Measurements from ENCODE around the gene ARHGEF33.
A peak's percentile ranks its signal among the peaks of the same experiment; 100 is the strongest.

Gene ARHGEF33

GRCh38 chr2:38943784-38944183 lies 54.1 kb downstream of the ARHGEF33 start:
- Histone ChIP-seq H3K9me3 (ENCODE audit: control insufficient read depth in 1 of 2, low read length in 2 of 2) (no peaks in the 10 kb centered on the region), H3K4me3 (ENCODE audit: low read depth in 1 of 2, low read length in 2 of 2) (no peak overlapping the region), H3K4me1 (ENCODE audit: control insufficient read depth in 1 of 2, insufficient read depth in 2 of 2, low read length in 2 of 2) (no peaks in the 10 kb centered on the region), H3K36me3 (ENCODE audit: control insufficient read depth in 1 of 2, insufficient read depth in 2 of 2, low read length in 2 of 2) (no peaks in the 10 kb centered on the region), H3K27me3 (ENCODE audit: low read depth, low read length) (no peaks in the 10 kb centered on the region), H3K27ac (ENCODE audit: low read length) (no peak overlapping the region)

- Histone ChIP-seq H3K4me3 (ENCODE audit: low read depth in 1 of 2, low read length in 2 of 2) (no peak overlapping the region), H3K36me3 (ENCODE audit: control insufficient read depth in 1 of 2, insufficient read depth in 2 of 2, low read length in 2 of 2) (no peaks in the 10 kb centered on the region), H3K27me3 (ENCODE audit: low read depth, low read length) (no peaks in the 10 kb centered on the region), H3K9me3 (ENCODE audit: control insufficient read depth in 1 of 2, low read length in 2 of 2) (no peaks in the 10 kb centered on the region), H3K4me1 (ENCODE audit: control insufficient read depth in 1 of 2, insufficient read depth in 2 of 2, low read length in 2 of 2) (no peaks in the 10 kb centered on the region), H3K27ac (ENCODE audit: low read length) (no peak overlapping the region)
Measured at GRCh38 chr2:38945372-38945771, 55.7 kb downstream of the ARHGEF33 start.

GRCh38 chr2:38945911-38946310 lies 56.2 kb downstream of the ARHGEF33 start:
- Histone ChIP-seq H3K27me3 (ENCODE audit: low read depth, low read length) (no peaks in the 10 kb centered on the region), H3K4me1 (ENCODE audit: control insufficient read depth in 1 of 2, insufficient read depth in 2 of 2, low read length in 2 of 2) (no peaks in the 10 kb centered on the region), H3K27ac (ENCODE audit: low read length) (no peak overlapping the region), H3K36me3 (ENCODE audit: control insufficient read depth in 1 of 2, insufficient read depth in 2 of 2, low read length in 2 of 2) (no peaks in the 10 kb centered on the region), H3K9me3 (ENCODE audit: control insufficient read depth in 1 of 2, low read length in 2 of 2) (no peaks in the 10 kb centered on the region), H3K4me3 (ENCODE audit: low read depth in 1 of 2, low read length in 2 of 2) (no peak overlapping the region)

GRCh38 chr2:38947241-38948239 lies 57.9 kb downstream of the ARHGEF33 start:
- no peaks in the 10 kb centered on the region for H3K27me3 ChIP-seq (ENCODE audit: low read depth, low read length)
- no peaks in the 10 kb centered on the region for H3K4me1 ChIP-seq (ENCODE audit: control insufficient read depth in 1 of 2, insufficient read depth in 2 of 2, low read length in 2 of 2)
- no peaks in the 10 kb centered on the region for H3K36me3 ChIP-seq (ENCODE audit: control insufficient read depth in 1 of 2, insufficient read depth in 2 of 2, low read length in 2 of 2)
- H3K4me3 ChIP-seq (ENCODE audit: low read depth in 1 of 2, low read length in 2 of 2), result no peak overlapping the region
- no peak overlapping the region for H3K27ac ChIP-seq (ENCODE audit: low read length)
- no peaks in the 10 kb centered on the region for H3K9me3 ChIP-seq (ENCODE audit: control insufficient read depth in 1 of 2, low read length in 2 of 2)

- Histone ChIP-seq H3K27me3 (ENCODE audit: low read depth, low read length) (no peaks in the 10 kb centered on the region), H3K9me3 (ENCODE audit: control insufficient read depth in 1 of 2, low read length in 2 of 2) (no peaks in the 10 kb centered on the region), H3K4me1 (ENCODE audit: control insufficient read depth in 1 of 2, insufficient read depth in 2 of 2, low read length in 2 of 2) (no peaks in the 10 kb centered on the region), H3K4me3 (ENCODE audit: low read depth in 1 of 2, low read length in 2 of 2) (no peak overlapping the region), H3K27ac (ENCODE audit: low read length) (no peak overlapping the region), H3K36me3 (ENCODE audit: control insufficient read depth in 1 of 2, insufficient read depth in 2 of 2, low read length in 2 of 2) (no peaks in the 10 kb centered on the region)
Measured at GRCh38 chr2:38948387-38948882, 58.8 kb downstream of the ARHGEF33 start.

GRCh38 chr2:38948995-38949394 lies 59.3 kb downstream of the ARHGEF33 start:
- Histone ChIP-seq H3K27ac (ENCODE audit: low read length) (no peak overlapping the region), H3K27me3 (ENCODE audit: low read depth, low read length) (no peaks in the 10 kb centered on the region), H3K4me3 (ENCODE audit: low read depth in 1 of 2, low read length in 2 of 2) (no peak overlapping the region), H3K36me3 (ENCODE audit: control insufficient read depth in 1 of 2, insufficient read depth in 2 of 2, low read length in 2 of 2) (no peaks in the 10 kb centered on the region), H3K4me1 (ENCODE audit: control insufficient read depth in 1 of 2, insufficient read depth in 2 of 2, low read length in 2 of 2) (no peaks in the 10 kb centered on the region), H3K9me3 (ENCODE audit: control insufficient read depth in 1 of 2, low read length in 2 of 2) (no peaks in the 10 kb centered on the region)

- H3K4me1 ChIP-seq (ENCODE audit: control insufficient read depth in 1 of 2, insufficient read depth in 2 of 2, low read length in 2 of 2), result no peaks in the 10 kb centered on the region
- H3K27me3 ChIP-seq (ENCODE audit: low read depth, low read length), result no peaks in the 10 kb centered on the region
- H3K4me3 ChIP-seq (ENCODE audit: low read depth in 1 of 2, low read length in 2 of 2), result no peak overlapping the region
- no peaks in the 10 kb centered on the region for H3K36me3 ChIP-seq (ENCODE audit: control insufficient read depth in 1 of 2, insufficient read depth in 2 of 2, low read length in 2 of 2)
- H3K9me3 ChIP-seq (ENCODE audit: control insufficient read depth in 1 of 2, low read length in 2 of 2), result no peaks in the 10 kb centered on the region
- H3K27ac ChIP-seq (ENCODE audit: low read length), result no peak overlapping the region
Measured at GRCh38 chr2:38951766-38952165, 62.1 kb downstream of the ARHGEF33 start.

GRCh38 chr2:38957972-38958371 lies 68.3 kb downstream of the ARHGEF33 start:
- no peaks in the 10 kb centered on the region for H3K4me1 ChIP-seq (ENCODE audit: control insufficient read depth in 1 of 2, insufficient read depth in 2 of 2, low read length in 2 of 2)
- no peak overlapping the region for H3K27ac ChIP-seq (ENCODE audit: low read length)
- H3K27me3 ChIP-seq (ENCODE audit: low read depth, low read length), result no peaks in the 10 kb centered on the region
- H3K4me3 ChIP-seq (ENCODE audit: low read depth in 1 of 2, low read length in 2 of 2), result no peak overlapping the region
- H3K9me3 ChIP-seq (ENCODE audit: control insufficient read depth in 1 of 2, low read length in 2 of 2), result no peaks in the 10 kb centered on the region
- H3K36me3 ChIP-seq (ENCODE audit: control insufficient read depth in 1 of 2, insufficient read depth in 2 of 2, low read length in 2 of 2), result no peaks in the 10 kb centered on the region

GRCh38 chr2:38959466-38959865 lies 69.8 kb downstream of the ARHGEF33 start:
- no peaks in the 10 kb centered on the region for H3K4me1 ChIP-seq (ENCODE audit: control insufficient read depth in 1 of 2, insufficient read depth in 2 of 2, low read length in 2 of 2)
- H3K27me3 ChIP-seq (ENCODE audit: low read depth, low read length), result no peaks in the 10 kb centered on the region
- no peaks in the 10 kb centered on the region for H3K9me3 ChIP-seq (ENCODE audit: control insufficient read depth in 1 of 2, low read length in 2 of 2)
- peak overlapping the region in 1 of 2 donors; percentile 61 for H3K4me3 ChIP-seq (ENCODE audit: low read depth in 1 of 2, low read length in 2 of 2)
- H3K27ac ChIP-seq (ENCODE audit: low read length), result no peak overlapping the region
- H3K36me3 ChIP-seq (ENCODE audit: control insufficient read depth in 1 of 2, insufficient read depth in 2 of 2, low read length in 2 of 2), result no peaks in the 10 kb centered on the region

- no peaks in the 10 kb centered on the region for H3K4me1 ChIP-seq (ENCODE audit: control insufficient read depth in 1 of 2, insufficient read depth in 2 of 2, low read length in 2 of 2)
- H3K36me3 ChIP-seq (ENCODE audit: control insufficient read depth in 1 of 2, insufficient read depth in 2 of 2, low read length in 2 of 2), result no peaks in the 10 kb centered on the region
- H3K9me3 ChIP-seq (ENCODE audit: control insufficient read depth in 1 of 2, low read length in 2 of 2), result no peaks in the 10 kb centered on the region
- no peak overlapping the region for H3K27ac ChIP-seq (ENCODE audit: low read length)
- peak overlapping the region; percentile 11 to 61 for H3K4me3 ChIP-seq (ENCODE audit: low read depth in 1 of 2, low read length in 2 of 2)
- H3K27me3 ChIP-seq (ENCODE audit: low read depth, low read length), result no peaks in the 10 kb centered on the region
Measured at GRCh38 chr2:38959938-38960608, 70.4 kb downstream of the ARHGEF33 start.

- peak overlapping the region; percentile 11 to 61 for H3K4me3 ChIP-seq (ENCODE audit: low read depth in 1 of 2, low read length in 2 of 2)
- no peaks in the 10 kb centered on the region for H3K9me3 ChIP-seq (ENCODE audit: control insufficient read depth in 1 of 2, low read length in 2 of 2)
- no peaks in the 10 kb centered on the region for H3K36me3 ChIP-seq (ENCODE audit: control insufficient read depth in 1 of 2, insufficient read depth in 2 of 2, low read length in 2 of 2)
- no peak overlapping the region for H3K27ac ChIP-seq (ENCODE audit: low read length)
- H3K27me3 ChIP-seq (ENCODE audit: low read depth, low read length), result no peaks in the 10 kb centered on the region
- no peaks in the 10 kb centered on the region for H3K4me1 ChIP-seq (ENCODE audit: control insufficient read depth in 1 of 2, insufficient read depth in 2 of 2, low read length in 2 of 2)
Measured at GRCh38 chr2:38960609-38961320, 71.1 kb downstream of the ARHGEF33 start.
